ENCODE data around the gene PTPN11. TPM values are rescaled to one million over a fixed set of nuclear protein-coding genes. Genes with fewer than 3 reads are reported as not detected.

The PTPN11 gene
- polyA plus RNA-seq, 1 experiment = 46.1 TPM

DNA sequence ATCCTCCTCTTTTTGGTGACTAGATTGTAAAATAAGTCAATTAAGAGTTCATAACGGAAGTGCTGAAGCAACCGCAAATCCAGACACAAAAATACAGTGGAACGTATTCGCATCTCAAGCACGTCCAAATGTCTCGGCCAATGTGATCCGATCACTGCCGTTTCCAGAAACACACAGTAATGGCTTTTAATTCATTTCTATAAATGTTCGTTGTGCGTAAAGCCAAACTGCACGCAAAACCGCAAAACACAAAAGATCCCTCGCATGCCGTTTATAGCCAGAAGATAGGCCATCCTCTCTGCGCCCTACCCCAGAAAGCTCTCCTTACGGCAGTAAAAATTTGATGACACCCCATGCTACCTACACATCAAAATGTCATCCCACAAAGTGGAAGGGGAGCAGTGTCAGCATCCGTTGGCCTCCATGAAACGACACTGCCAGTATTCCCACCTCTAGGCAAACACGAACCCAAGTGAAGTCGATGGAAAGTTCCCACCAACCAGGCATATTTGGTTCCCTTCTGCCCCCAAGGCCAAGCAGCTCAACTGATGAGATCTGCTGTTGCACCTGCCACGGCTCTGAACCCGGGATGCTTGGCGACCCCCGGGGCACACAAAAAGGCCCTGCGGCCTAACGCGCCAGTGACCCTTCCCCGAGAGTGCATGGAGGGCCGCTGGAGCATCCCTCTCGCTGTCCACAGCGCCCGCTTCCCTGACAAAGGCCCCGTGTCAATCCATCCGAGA lies 37.9 kb upstream of the PTPN11 start:
- DNase-seq (ENCODE audit: low read depth) = no peak
- no peaks in the 10 kb centered on the region for H3K27me3 ChIP-seq (ENCODE audit: control insufficient read depth, insufficient read depth, low read length)
- H3K36me3 ChIP-seq (ENCODE audit: control insufficient read depth, insufficient read depth, low read length) = no peaks in the 10 kb centered on the region
- peak overlapping the region; percentile 50 for H3K4me3 ChIP-seq (ENCODE audit: low read depth, low read length)
- ChIA-PET POLR2A (no interaction called here), CTCF (no interaction called here)
- no peak for TF ChIP-seq CTCF (IDR thresholded peaks at IDR 0.05; ENCODE audit: insufficient read depth, low read depth, low read length)

DNA sequence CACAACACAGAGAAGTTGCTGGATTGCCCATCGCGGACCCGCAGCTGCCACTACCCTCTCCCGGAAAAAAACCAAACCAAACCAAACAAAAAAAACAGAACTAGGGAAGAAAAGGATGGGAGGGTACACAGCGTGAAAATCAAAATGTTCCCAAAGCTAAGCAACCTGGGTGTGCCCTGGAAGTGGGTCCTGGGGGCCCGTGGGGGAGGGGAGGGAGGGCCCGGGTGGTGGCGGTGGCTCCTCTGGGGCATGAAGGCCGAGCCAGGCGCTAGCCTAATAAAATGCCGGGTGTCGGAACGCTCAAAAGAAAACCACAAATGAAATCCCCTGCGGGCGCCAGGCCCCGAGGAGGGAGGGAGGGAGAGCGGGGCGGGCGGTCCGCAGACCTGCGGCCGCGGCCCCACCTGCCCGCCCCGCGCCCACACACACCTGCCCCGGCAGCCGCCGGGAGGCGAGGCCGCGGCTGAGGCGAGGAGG lies 37.3 kb upstream of the PTPN11 start:
- ChIA-PET CTCF (no interaction called here), POLR2A (no interaction called here)
- peak overlapping the region; percentile 50 for H3K4me3 ChIP-seq (ENCODE audit: low read depth, low read length)
- DNase-seq (ENCODE audit: low read depth) = no peak
- no peaks in the 10 kb centered on the region for H3K36me3 ChIP-seq (ENCODE audit: control insufficient read depth, insufficient read depth, low read length)
- TF ChIP-seq CTCF (IDR thresholded peaks at IDR 0.05; ENCODE audit: insufficient read depth, low read depth, low read length) = no peak
- no peaks in the 10 kb centered on the region for H3K27me3 ChIP-seq (ENCODE audit: control insufficient read depth, insufficient read depth, low read length)

DNA sequence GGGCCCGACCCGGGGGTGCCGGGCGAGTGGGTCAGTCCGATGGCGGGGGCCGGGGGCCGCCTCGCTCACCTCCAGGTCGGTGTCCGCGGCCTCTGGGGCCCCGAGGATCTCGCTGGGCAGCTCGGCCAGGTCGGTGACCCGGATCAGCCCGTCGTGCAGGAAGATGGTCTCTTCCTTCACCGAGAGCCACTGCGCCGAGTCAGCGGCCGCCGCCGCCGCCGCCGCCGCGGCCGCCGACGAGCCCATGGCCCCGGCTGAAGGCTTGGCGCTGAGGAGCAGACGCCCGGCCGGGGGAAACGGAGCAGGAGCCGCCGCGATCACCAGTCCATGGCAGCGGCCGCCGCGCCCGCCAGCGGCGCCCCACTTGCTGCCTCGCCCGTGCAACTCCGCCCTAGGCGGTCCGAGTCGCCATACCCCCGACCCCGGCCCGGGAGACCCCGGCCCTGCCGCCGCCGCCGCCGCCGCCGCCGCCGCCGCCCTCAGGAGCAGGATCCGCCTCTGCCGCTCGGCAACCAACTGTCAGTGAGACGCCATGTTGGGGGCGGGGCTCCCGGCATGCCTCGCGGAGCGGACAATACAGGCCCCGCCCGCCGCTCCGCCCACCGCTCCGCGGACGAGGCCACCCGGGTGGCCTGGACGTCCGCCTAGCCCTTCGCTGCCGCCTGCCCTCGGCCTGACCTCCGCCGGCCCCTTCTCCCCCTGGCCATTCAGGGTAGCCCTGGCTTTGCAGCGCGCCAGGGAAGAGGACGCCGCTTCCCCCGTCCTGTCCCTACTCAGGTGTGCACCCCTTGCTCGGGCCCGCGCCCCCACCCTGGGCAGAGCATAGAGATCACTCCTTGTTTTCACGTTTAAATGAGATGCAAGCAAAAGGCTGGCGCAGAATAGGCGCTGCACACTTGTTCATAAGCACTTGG lies 36.6 kb upstream of the PTPN11 start, which contains the start of gene HECTD4:
HECTD4 (minus strand) TSS at position 549 of the 914 bp plus-strand sequence; CDS start at position 246, 303 bp downstream.
- ChIA-PET CTCF (no interaction called here), POLR2A (no interaction called here)
- TF ChIP-seq CTCF (IDR thresholded peaks at IDR 0.05; ENCODE audit: insufficient read depth, low read depth, low read length) = no peak
- Histone ChIP-seq H3K4me3 (ENCODE audit: low read depth, low read length) (peak within 1 kb of the TSS; percentile 50), H3K36me3 (ENCODE audit: control insufficient read depth, insufficient read depth, low read length) (no peaks in the 10 kb centered on the region), H3K27me3 (ENCODE audit: control insufficient read depth, insufficient read depth, low read length) (no peaks in the 10 kb centered on the region)
- no peak for DNase-seq (ENCODE audit: low read depth)

- DNase-seq (ENCODE audit: low read depth) = no peak
- ChIA-PET POLR2A (no interaction called here), CTCF (interaction anchor here (1.8 kb wide), 1 partner anchor 185 kb away, joined by 5 read pairs; no protein-coding TSS in a partner anchor)
- Histone ChIP-seq H3K27me3 (ENCODE audit: control insufficient read depth, insufficient read depth, low read length) (no peaks in the 10 kb centered on the region), H3K4me3 (ENCODE audit: low read depth, low read length) (peak overlapping the region; percentile 50; the same call in 1 of the 2 replicates), H3K36me3 (ENCODE audit: control insufficient read depth, insufficient read depth, low read length) (no peaks in the 10 kb centered on the region)
- no peak for TF ChIP-seq CTCF (IDR thresholded peaks at IDR 0.05; ENCODE audit: insufficient read depth, low read depth, low read length)
Observed at GRCh38 chr12:112382866-112383265, 35.9 kb upstream of the PTPN11 start.

DNA sequence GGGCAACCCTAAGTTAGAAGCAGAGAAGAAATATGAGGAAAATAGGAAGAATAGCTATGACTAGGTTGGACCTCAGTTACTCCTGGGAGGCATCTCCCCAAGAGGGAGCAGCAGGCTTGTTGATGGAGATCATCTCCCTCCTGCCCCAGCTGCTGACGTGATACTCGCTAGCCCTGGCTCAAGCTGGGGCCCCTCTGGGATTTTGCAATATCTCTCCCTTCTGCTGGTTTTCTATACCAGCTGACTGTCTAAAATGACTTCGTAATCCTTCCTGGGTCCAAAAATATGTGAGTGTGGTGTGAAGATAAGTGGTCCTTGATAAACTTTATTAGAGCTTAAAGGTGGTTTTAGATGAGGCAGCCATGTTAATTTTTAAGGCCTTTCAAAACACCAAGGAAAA lies 32.0 kb upstream of the PTPN11 start:
- Histone ChIP-seq H3K36me3 (ENCODE audit: control insufficient read depth, insufficient read depth, low read length) (no peaks in the 10 kb centered on the region), H3K4me3 (ENCODE audit: low read depth, low read length) (no peak overlapping the region), H3K27me3 (ENCODE audit: control insufficient read depth, insufficient read depth, low read length) (no peaks in the 10 kb centered on the region)
- no peak for DNase-seq (ENCODE audit: low read depth)
- TF ChIP-seq CTCF (IDR thresholded peaks at IDR 0.05; ENCODE audit: insufficient read depth, low read depth, low read length) = no peak
- ChIA-PET CTCF (interaction anchor here (0.6 to 3.3 kb wide), 37 partner anchors 9 to 450 kb away, joined by 3 to 90 read pairs (median 4); no protein-coding TSS in a partner anchor), POLR2A (no interaction called here)
